ENCODE results near the gene POLD4. TPM values are rescaled to one million over a fixed set of nuclear protein-coding genes. Genes with fewer than 3 reads are reported as not detected.
A peak's percentile ranks its signal among the peaks of the same experiment; 100 is the strongest.

POLD4 gene
- total RNA-seq, 1 donor from 2014 or later, result 19.8 TPM

DNA sequence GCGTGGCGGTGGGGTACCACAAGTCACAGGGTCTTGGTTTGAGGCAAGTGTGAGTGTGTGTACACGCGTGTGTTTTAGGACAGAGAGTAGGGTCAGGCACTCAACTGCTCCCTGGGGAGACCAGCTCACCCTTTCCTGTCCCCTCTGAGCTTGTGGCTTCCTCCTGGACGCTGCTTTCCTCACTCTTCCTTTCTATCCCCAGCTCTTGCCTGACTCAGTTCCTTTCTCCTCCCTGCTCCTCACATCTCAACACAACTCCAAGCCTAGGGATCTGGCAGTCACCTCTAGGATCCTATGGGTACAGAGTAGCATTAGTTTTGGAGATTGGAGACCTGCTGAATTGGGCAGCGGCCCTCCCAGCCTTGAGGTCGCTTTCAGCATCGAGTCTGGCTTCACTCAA lies 15.9 kb upstream of the POLD4 start:
- Mint-ChIP-seq H3K27me3 (peaks cover 2% of the 10 kb centered on the region), H3K4me1 (ENCODE audit: low read depth) (peaks cover 24% of the 10 kb centered on the region), H3K9me3 (ENCODE audit: low read depth) (no peaks in the 10 kb centered on the region), H3K27ac (no peak overlapping the region), H3K4me3 (ENCODE audit: low read depth) (no peak overlapping the region), H3K36me3 (ENCODE audit: insufficient read depth) (peaks cover 7% of the 10 kb centered on the region)
- DNase-seq (ENCODE audit: low spot score, unreplicated experiment), result no peak
- TF ChIP-seq, protein P1, sequence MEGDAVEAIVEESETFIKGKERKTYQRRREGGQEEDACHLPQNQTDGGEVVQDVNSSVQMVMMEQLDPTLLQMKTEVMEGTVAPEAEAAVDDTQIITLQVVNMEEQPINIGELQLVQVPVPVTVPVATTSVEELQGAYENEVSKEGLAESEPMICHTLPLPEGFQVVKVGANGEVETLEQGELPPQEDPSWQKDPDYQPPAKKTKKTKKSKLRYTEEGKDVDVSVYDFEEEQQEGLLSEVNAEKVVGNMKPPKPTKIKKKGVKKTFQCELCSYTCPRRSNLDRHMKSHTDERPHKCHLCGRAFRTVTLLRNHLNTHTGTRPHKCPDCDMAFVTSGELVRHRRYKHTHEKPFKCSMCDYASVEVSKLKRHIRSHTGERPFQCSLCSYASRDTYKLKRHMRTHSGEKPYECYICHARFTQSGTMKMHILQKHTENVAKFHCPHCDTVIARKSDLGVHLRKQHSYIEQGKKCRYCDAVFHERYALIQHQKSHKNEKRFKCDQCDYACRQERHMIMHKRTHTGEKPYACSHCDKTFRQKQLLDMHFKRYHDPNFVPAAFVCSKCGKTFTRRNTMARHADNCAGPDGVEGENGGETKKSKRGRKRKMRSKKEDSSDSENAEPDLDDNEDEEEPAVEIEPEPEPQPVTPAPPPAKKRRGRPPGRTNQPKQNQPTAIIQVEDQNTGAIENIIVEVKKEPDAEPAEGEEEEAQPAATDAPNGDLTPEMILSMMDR (IDR thresholded peaks at IDR 0.05; ENCODE audit: unreplicated experiment), result no peak

DNA sequence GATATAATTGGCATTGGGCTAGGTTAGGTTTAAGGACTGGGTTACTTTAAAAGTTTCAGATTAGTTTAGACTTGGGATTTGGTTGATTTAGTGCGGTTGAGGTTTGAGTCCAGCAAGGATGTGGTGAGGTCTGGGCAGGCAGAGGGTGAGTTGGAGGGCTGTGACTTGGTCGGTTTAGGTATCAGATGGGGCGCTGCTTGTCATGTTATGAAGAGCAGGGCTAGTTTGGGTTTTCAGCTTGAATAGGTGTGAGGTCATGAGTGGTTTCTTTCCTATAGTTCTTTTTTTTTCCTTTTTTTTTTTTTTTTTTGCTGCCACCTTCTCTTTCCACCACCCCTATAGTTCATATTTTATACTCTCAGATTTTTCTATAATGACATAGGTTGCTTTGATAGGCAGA lies 15.3 kb upstream of the POLD4 start:
- TF ChIP-seq, protein P1 (IDR thresholded peaks at IDR 0.05; ENCODE audit: unreplicated experiment), result no peak
- no peaks in the 10 kb centered on the region for H3K9me3 Mint-ChIP-seq (ENCODE audit: low read depth)
- no peak overlapping the region for H3K27ac Mint-ChIP-seq
- peaks cover 20% of the 10 kb centered on the region for H3K4me1 Mint-ChIP-seq (ENCODE audit: low read depth)
- H3K36me3 Mint-ChIP-seq (ENCODE audit: insufficient read depth), result peaks cover 8% of the 10 kb centered on the region
- H3K27me3 Mint-ChIP-seq, result no peaks in the 10 kb centered on the region
- DNase-seq (ENCODE audit: low spot score, unreplicated experiment), result no peak
- no peak overlapping the region for H3K4me3 Mint-ChIP-seq (ENCODE audit: low read depth)

DNA sequence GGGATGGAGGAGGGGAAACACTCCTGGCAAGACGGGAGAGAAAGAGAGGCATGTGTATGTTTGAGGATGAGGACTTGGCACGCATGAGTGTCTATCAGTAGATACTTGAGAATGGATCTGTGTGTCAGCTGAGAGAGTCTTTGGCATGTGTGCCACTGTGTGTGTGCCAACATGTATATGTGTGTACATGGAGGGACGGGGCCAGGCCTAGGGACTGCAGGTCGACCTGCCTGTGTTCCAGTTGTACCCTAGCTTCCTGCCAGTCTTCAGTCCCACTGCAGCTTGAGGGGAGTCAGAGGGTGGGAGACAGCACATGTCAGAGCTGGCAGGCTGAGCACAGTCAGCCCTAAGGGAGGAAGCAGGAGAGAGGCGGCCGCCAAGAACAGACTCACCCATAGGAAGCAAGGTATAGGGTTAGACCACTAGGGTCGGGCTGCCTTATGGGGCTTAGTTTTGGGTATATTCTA lies 14.4 kb upstream of the POLD4 start:
- TF ChIP-seq, protein P1 (IDR thresholded peaks at IDR 0.05; ENCODE audit: unreplicated experiment), result no peak
- Mint-ChIP-seq H3K27me3 (no peaks in the 10 kb centered on the region), H3K4me3 (ENCODE audit: low read depth) (no peak overlapping the region), H3K4me1 (ENCODE audit: low read depth) (peaks cover 20% of the 10 kb centered on the region), H3K27ac (peak overlapping the region; percentile 22), H3K9me3 (ENCODE audit: low read depth) (no peaks in the 10 kb centered on the region), H3K36me3 (ENCODE audit: insufficient read depth) (peaks cover 10% of the 10 kb centered on the region)
- DNase-seq (ENCODE audit: low spot score, unreplicated experiment), result no peak

DNA sequence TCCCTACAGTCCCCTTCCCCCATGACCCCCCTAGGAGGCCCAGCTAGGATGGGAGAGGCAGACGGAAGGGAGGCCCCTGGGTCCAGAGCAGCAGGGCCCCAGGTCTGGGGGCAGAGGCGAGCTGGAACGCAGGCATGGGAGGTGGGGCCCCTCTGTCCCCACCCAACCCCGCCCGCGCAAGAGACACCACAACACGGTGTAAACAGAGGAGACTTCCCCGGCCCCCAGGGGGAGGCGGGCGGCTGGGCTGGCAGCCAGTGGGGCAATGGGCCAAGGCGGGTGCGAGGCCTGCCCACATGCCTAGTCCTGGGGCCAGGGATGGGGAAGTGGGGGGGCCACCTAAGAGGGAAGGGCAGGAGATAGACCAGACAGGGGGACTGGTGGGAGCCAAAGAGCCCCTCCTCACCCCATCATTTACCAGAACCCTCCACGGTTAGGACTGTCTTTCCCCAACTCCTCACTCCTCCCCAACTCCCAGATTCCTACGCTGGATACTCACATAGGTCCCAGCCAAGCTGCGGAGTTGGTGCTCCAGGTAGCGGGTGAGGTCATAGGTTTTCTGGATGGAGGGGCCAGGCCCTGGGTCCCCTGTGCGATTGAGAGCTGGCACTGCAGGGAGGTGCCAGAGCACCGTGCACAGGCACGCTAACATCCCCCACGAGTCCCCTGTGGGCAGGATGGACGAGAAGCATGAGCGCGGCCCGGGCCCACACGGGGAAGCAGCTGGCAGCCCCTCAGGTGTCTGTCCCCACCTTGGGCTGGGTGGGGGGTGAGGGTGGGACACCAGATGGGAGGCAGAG lies 13.8 kb upstream of the POLD4 start:
- Mint-ChIP-seq H3K4me1 (ENCODE audit: low read depth) (peaks cover 20% of the 10 kb centered on the region), H3K27ac (no peak overlapping the region), H3K9me3 (ENCODE audit: low read depth) (no peaks in the 10 kb centered on the region), H3K36me3 (ENCODE audit: insufficient read depth) (peaks cover 12% of the 10 kb centered on the region), H3K27me3 (no peaks in the 10 kb centered on the region), H3K4me3 (ENCODE audit: low read depth) (no peak overlapping the region)
- TF ChIP-seq, protein P1 (IDR thresholded peaks at IDR 0.05; ENCODE audit: unreplicated experiment), result no peak
- DNase-seq (ENCODE audit: low spot score, unreplicated experiment), result no peak

DNA sequence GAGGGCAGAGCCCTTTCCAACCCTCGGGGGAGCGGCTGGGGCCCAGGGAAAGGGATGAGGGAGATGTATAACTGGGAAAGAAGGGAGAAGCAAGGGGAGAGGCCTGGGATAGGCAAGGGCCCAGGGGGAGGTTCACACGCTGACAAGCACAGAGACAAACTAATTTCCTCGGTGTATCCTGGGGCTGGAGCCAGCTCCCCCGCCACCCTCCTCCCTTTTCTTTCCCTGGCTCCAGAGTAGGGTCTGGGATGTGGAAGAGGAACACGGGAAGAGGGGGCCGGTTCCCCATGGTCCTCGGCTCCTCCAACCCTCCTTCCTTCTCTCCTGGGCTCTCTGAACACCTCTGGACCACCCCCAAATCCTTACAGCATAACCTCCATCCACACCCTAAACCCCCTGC lies 13.2 kb upstream of the POLD4 start:
- H3K27me3 Mint-ChIP-seq, result no peaks in the 10 kb centered on the region

More for the DNA sequence above, 13.2 kb upstream of the POLD4 start:
- Mint-ChIP-seq H3K9me3 (ENCODE audit: low read depth) (no peaks in the 10 kb centered on the region), H3K4me1 (ENCODE audit: low read depth) (peaks cover 16% of the 10 kb centered on the region), H3K4me3 (ENCODE audit: low read depth) (no peak overlapping the region), H3K36me3 (ENCODE audit: insufficient read depth) (peaks cover 12% of the 10 kb centered on the region), H3K27ac (no peak overlapping the region)
- DNase-seq (ENCODE audit: low spot score, unreplicated experiment), result no peak
- TF ChIP-seq, protein P1 (IDR thresholded peaks at IDR 0.05; ENCODE audit: unreplicated experiment), result no peak

All from progenitor cell of endocrine pancreas (in vitro differentiated cells).